Measurements from ENCODE around the gene STRN3.

- no peak for TF ChIP-seq POLR2AphosphoS5 (IDR thresholded peaks at IDR 0.05; ENCODE audit: borderline replicate concordance, low read depth, low read length)
- no peak for TF ChIP-seq EZH2 (IDR thresholded peaks at IDR 0.05)
These were observed 33.1 kb downstream of the STRN3 start for GRCh38 chr14:30993071-30993470.
